C4-2B (cell line): ENCODE data around the gene TOX2.

Experiments
- CTCF ChIP-seq: fragments of 450-650 bp; conservative IDR thresholded peaks from 2 replicates; pipeline ENCODE4 v1.5.1; 2017; ENCODE audit warnings: mild to moderate bottlenecking
- ZFX ChIP-seq: fragments of 450-650 bp; IDR thresholded peaks from 2 replicates; pipeline ENCODE4 v1.6.1; 2017

GRCh38 chr20:43949248-43949647 lies 34.6 kb downstream of the TOX2 start:
- TF ChIP-seq CTCF: no peak
- TF ChIP-seq ZFX: no peak
